GM18520 (cell line): ENCODE measurements around the gene AKAP13.

Experiments
- ATAC-seq: cut with Tn5 transposase; IDR thresholded peaks from one replicate; pipeline ENCODE4 v1.9.1; 2021; ENCODE audit not compliant: unreplicated experiment

AKAP13 gene

DNA sequence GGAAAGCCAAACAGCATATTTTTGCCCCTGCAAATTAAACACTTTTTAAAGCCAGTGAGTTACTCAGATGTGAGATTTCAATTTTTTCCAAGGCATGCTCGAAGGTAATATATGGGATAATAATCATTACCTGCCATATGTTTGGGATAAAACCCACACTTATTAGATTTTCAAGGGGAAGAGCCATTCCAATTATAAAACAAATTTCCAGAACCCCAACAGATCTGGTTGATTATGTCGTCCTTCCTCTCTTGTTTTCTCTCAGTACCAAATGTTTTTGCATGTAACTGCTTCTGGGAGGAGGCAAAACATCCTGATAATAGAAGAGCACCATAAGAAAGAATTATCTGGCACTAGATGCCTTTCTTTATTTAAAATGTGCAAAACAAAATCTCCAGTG lies 115.1 kb downstream of the AKAP13 start:
- no peak for ATAC-seq

DNA sequence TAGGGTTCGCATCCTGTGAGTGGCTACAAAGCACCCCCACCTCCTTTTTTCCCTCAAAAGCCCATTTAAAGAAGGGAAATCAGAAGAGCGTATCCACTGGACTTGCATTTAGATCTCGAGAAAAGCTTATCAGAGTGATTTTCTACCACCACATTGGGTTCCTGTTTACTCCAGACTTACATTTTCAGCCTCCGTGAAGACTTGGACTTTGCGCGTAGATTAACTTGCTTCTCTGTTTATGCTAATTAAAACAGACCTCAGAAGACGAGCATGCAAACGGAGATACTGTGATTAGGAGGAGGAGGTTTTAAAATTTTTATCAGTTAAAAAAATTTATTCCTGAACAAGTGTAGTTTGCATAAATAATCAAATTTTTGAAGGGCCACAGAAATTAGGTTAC lies 115.7 kb downstream of the AKAP13 start:
- ATAC-seq = no peak

DNA sequence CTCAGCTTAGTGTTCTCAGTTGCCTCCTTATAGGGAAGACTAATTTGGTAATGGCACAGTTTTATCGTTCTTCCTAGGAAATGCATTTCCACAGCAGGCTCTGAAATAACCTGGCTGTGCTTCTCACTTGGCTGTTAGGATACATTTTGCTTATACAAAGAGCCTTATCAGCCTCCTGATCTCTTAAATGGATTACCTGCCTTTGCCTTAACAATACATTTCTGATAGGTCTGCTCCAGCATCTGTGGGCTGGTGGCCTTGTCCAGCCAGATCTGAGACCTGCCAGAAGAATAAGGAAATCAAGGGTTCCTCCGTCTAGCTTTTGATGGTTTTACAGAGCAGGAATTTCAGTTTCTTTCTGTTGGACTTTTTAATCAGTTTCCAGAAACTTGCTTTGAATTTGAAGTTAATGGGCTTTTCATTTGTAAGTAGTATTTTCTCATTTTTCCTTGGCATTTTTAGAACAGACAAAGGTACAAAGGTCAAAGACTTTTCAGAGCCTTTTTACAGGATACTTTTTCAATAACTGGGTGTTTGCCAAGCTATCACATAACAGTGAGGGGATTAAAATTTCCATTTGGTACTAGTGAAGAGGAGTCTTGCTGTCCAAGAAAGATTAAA lies 116.3 kb downstream of the AKAP13 start:
- no peak for ATAC-seq

DNA sequence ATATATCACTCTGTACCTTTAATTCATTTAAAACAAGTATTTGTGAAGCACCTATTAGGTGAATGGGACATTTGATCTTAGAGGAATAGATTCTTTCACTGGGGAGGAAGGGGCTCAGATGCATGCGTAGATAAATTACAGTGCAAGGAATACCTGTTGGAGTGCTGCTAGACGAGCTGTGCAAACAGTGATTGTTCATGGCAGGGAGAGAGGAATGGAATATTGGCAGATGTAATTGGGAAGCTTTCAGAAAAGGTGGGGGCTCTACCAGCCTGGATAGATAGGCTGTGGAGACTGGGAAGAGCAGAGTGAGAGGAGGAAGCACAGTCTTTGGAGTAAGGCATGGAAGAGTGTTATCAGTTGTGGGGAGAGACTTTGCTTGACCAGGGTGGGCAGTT lies 116.8 kb downstream of the AKAP13 start:
- ATAC-seq = no peak

DNA sequence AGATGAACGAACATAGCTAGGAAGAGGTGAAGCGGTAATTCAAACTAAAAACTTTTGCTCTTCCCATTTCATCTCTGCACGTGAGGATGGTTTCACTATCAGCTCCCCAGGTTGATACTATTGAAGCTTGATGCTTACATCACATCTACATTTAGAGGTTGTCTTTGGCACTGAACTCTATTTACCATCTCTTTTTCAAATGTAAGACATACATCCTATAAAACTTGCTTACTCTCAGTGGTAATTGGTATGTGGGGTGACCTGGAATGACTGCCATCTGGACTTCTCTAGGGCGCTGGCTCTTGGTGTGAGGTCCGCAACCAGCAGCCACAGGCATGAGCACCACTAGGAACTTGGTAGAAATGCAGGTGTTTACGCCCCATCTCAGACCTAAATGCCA lies 118.1 kb downstream of the AKAP13 start:
- ATAC-seq = no peak

DNA sequence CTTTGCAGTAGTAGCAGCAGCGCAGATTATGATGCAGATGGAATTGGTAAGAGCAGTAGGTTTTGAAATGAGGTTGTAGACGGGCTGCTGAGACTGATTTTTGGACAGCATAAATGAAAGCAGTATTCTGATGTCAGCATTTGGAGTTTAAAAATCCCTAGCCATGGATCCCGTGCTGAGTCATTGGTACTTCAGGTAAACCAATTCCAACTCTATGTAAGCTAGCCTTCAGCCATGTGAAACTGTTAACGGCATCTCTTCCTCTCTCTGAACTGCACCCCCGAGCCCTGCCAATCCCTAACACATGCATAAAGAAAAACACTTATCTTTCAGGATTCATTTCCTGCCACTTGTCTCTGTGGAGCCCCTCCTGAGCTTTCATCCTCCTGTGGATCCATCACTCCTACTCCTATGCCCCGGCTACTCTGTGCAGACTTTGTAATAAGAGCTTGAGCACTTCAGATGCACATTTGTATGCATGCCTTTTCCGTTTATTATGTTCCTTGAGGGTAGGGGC lies 119.0 kb downstream of the AKAP13 start:
- ATAC-seq = no peak

DNA sequence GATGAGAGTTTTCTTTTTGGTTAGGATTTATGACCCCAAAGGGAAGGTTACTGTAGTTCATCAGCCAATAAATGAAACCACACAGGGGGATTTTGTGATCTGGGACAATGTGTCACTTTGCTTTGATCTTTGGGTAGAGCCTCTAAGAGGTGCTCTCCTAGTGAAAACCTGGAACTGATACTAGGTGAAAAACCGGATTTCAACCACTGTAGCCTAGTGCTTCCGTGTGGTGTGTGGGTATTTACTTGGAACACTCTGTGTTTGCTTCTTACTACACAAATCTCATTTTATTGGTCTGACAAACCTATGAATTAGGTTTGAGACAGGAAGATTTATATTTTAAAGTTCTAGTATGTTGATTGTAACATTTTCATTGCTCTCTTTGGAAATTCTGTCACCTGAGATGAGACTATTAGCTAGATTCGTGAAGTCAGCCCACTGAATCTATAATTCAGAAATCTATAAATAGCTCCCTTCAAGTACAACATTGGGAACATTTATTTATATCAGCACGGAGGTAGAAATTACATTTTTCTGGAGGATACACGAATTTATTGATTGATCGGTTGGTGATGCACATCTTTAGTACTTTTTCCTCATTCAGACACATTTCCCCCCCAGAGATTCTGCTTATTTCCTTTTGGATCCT lies 119.8 kb downstream of the AKAP13 start:
- ATAC-seq = no peak

DNA sequence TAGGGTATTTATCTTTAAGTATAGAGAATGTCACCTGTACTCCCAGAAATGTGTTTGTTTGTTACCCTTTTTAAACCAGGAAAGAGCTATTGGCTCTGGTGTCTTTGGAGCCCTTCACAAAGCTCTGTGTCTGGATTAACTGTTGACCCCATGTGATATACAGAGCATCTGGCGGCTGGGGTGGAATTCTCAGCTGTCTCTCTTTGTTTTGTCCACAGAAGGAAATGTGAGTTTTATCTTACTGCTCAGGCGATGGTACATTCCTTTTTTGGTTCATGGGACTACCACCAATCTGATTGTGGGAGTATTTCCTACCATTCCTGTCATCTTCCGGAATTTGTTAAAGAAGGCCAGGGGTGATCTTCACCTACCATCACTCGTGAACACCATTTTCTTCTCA lies 120.3 kb downstream of the AKAP13 start:
- ATAC-seq = no peak

DNA sequence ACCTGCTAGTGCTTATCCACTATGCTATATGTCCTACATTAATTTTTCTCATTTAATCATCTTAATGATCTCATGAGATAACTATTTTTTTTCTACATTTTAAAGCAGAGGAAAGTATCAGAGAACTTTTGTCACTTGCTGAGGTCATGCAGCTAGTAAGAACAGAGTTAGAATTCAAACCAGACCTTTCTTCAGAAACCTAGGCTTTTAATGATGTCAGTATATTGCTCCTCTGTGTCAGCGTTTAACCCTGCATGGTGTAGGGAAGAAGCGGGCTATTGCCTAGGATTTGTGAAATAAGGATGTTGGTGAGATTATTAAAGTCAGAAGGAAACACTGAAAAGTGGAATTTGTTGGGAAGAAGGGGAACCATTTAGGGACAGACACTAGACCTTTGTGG lies 121.2 kb downstream of the AKAP13 start:
- ATAC-seq = no peak

DNA sequence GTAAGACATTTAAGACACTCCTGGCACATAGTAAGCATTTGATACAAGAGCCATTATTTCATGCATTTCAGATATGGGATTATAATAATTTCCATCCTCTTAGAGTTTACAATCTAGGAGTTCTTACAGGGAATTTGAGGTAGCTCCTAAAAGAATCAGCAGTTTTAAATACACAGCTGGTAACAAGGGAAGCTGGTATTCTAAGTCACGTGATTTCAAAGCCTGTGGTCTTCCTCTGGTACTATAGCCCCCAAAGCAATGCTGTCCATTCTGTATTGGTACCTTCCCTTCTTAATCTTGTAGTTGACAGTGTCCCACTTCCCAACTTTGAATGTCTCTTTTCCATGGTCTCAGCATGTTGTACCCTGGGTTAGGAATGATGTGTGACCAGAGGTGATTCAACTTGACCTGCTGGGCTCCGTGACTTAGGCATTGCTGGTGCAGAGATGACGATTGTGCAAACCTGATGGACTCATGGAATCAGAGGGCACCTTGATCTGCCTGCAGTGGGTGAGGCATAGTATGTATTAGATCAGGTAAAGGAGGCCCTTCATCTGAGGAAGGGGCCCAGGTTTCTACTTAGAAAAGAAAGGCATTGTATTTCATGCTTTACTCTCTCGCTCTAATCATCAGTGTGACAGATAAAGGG lies 122.9 kb downstream of the AKAP13 start:
- ATAC-seq = no peak

DNA sequence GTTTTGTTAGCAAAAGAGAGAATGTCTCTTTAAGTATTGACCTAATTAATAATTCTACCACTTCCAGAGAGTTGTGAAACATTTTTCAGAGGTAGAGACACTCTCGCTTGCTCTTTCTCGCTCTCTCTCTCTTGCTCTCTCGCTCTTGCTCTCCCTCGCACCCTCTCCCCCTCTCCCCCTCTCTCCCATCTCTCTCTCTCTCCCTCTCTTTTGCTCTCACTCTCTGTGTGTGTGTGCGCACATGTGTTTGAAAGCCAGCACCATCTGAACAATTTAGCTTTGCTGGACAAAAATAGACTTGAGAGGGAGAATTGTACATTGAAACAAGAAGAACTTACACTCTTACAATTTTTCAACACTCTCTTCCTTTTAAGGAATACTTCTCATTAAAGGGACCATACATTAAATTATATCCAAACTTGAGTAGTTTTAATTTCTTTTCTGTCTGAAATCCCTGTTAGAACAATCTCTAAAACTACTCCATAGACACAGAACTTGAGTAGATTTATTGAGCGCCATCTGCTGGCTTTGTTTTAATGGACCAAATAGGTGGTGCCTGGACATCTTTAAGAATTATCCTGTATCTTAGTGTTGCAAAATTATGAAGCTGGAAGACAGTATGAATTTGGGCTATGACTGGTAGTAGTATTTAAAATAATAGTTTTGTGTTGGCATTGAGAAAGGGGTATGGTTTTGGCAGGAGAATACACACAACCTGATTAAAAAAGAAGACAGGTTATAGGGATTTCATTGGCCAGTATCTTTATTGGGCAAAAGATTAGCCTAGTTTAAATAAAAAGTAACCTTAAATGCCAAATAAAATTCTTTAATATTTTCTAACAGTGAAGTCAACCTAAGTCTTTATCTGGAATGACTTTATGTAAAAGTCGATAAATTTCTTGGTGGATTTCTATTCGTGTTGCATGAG lies 124.6 kb downstream of the AKAP13 start:
- no peak for ATAC-seq

DNA sequence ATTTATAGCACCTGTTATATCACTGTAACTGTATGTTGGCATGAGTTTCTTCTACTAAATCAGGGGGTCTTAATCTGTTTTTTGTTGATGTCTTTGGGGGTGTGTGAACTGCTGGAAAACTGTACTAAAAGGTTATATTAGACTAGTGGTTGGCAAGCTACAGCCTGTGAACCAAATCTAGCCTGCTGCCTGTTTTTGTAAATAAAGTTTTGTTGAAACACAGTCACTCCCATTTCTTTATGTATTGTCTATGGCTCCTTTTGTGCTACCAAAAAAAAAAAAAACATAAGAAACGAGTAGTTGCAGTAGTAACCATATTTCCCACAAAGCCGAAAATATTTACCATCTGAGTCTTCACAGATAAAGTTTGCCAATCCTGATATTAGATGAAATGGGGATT lies 126.7 kb downstream of the AKAP13 start:
- no peak for ATAC-seq

DNA sequence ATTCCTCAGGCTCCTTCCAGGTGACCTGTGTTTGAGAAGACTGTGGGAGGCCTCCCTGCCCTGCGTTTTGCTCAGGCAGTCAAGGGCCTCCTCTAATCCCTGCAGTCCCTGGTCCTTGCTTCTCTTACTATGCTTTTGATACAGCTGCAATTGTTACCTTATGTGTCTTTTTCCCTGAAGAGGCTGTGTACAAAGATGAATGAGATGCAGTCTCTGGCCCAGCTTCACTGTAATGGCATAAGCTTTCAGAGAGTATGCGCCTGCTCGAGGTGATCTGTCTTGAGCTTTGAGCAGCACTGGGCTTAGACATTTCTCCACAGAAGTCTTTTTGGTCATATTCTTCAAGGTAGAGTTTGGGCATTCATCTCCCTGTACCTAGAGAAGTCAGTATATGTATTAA lies 129.6 kb downstream of the AKAP13 start:
- no peak for ATAC-seq

DNA sequence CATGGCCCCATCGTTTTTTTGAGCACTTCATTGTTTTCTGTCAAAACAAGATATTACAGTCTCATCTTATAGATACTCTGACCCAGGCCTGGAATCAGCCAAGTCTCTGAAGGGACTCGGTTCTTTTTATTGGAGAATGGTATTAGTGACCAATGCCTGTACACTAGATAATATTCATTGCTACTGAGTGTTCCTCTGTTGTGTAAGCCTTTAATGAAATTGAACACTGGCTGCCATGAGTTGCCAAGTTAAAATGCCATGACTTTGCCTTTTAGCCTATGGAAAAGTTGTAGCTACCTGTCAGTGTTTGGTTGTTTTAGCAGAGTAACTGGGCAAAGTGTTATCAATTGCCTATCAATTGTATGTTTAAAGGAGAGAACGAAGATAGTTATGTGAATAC lies 134.0 kb downstream of the AKAP13 start:
- no peak for ATAC-seq

DNA sequence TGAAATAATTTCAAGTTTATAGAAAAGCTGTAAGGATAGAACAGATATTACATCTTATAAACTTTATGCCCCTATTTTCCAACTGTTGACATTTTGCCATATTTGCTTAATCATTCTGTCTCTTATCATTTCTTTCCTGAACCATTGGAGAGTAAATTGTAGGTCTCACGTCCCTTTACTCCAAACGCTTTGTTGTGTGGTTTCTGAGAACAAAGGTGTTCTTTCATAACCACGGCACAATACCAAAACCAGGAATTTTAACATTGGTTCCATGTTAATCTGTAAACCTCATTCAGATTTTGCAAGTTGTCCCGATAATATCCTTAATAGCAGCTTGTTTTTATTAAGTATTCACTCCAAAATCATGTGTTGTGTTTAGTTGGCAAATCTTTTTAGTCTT lies 134.8 kb downstream of the AKAP13 start:
- ATAC-seq = no peak

DNA sequence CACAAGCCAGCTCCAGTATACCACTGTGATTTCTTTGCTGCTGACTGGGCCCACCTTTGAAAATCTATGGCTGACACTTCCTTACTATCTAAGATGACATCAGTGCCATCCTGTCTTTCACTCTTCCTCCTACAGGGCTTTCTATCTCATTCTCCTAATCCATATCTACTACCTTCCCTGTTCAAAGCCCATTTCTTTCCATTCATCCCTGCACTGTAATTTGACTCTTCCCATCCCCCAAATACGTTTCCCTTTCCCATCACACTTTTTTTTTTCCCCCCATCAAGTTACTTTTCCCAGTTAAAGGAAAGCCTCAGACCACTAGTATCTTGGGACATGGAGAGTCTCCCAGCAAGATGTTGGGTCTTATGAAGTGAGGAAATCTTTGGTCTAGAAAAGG lies 136.7 kb downstream of the AKAP13 start:
- ATAC-seq = no peak

DNA sequence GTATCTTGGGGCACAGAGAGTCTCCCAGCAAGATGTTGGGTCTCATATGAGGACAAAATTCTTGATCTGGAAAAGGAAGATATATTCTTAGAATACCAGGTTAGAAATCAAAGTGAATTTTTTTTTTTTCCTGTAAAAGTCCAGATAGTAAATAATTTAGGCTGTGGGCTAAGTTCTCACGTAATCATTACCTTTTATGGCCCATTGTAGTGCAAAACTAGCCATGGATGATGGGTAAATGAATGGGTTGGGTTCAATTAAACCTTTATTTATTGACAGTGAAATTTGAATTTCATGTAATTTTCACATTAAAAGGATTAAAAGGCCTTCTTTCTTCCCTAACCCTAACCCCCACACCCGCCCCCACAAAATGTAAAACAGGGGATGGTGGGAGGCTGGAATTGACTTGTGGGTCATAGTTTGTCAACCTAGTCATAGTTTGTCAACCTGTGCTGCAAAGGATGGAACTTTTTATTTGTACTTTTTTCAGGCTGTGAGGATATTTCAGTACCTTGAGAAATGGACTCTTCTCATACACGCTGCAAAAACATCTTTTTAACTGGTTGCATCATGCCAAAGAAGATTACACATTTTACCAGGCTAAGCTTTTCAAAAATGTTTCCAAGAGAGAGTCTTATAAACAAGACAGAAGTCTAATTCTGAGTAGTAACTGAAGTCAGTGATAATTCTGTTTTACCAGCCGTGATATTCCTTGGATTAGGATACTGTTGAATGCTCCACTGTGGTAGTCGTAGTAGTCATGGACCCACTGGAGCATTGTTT lies 138.8 kb downstream of the AKAP13 start:
- ATAC-seq = no peak

DNA sequence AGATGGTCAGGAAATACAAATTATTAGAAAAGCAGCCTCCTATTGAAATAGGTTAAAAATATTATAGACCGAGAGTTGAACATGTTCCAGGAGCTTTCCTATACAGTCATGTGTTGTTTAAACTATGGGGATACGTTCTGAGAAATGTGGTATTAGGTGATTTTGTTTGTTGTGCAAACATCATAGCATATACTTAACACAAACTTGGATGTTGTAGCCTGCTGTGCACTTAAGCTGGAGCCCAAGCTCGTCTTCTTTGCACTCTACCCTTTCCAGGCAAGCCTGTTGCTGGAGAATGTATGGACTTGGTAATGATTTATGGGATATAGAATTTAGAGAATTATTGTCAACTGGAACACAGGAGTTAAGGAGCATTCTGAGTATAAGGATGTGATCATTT lies 140.2 kb downstream of the AKAP13 start:
- no peak for ATAC-seq

DNA sequence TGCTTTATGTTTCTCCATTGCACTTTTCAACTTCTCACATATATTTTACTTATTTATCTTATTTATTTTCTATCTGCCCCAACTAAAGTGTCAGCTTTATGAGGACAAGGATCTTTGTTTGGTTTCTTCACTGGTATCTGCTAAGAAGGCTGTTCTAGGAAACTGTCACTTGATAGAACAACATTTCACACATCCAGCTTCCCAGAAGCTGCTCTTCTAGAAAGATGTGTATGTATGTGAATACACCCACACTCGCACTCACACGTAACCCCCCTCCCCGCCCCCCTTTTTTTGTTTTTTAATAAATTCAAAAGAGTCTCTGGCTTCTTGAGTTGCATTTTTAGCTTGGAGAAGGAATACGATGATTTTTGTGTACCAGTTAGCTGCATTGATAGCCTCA lies 143.1 kb downstream of the AKAP13 start:
- no peak for ATAC-seq

DNA sequence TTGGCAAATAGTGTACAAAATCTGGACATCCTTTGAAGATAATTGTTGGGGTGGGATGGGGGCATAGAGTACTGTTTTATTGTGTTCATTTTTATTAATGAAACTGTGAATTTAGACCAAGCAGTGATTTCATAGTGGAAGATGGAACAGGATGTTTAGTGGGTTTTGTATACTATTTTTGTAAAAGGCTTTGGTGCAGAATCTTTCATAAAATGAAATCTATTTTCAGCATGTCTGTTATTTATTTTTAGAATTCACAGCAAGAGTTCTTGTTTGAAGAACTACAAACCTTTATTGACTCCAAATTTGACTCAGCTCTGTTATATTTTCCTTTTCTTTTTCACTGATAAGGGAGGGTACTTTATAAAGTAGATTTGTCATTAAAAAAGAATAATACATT lies 145.4 kb downstream of the AKAP13 start:
- ATAC-seq = no peak

DNA sequence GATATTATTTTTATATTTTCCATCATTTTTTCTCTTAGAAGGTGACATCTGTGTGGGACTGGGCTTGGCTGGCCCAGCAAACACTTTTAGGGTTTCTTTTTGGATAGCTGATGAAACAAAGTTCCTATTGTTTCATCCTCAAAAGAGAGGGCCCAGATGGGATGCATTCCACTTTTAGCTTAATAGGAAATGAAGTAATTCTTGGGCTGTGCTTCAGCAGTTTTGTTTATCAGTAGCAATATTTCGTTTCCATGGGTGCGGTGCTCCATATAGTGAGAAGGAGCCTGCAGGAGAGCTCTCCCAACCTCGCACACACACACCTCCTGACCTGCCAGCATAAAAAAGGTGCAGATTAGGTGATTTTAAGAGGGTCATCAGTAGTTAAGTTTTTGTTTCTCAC lies 147.5 kb downstream of the AKAP13 start:
- no peak for ATAC-seq
